ENCODE results near the gene DCTN4.

Gene DCTN4

GRCh38 chr5:150658699-150659265, 100.0 kb downstream of the DCTN4 start:
- H3K4me3 ChIP-seq (ENCODE audit: control insufficient read depth, low read depth, low read length) = no peak overlapping the region
- DNase-seq (ENCODE audit: low read depth) = no peak
- TF ChIP-seq CTCF (IDR thresholded peaks at IDR 0.05; ENCODE audit: control insufficient read depth, insufficient read depth, low read depth, low read length, missing control alignments) = no peak
